ENCODE data around the gene SMIM36.
A peak's percentile ranks its signal among the peaks of the same experiment; 100 is the strongest.
"Not testable (repeated sequence)": the region's sequence is repeated elsewhere in the genome, so short reads cannot be mapped to it uniquely, and the experiment has no call there.

SMIM36 gene

GRCh38 chr17:55423535-55423934, 87.7 kb downstream of the SMIM36 start:
- Histone ChIP-seq H3K27me3 (ENCODE audit: insufficient read depth, low read length) (no peaks in the 10 kb centered on the region), H3K4me3 (ENCODE audit: low read depth, low read length) (no peak overlapping the region), H3K27ac (ENCODE audit: low read depth, low read length) (no peak overlapping the region), H3K4me1 (ENCODE audit: control insufficient read depth, insufficient read depth, low read length, unreplicated experiment) (peaks cover 25% of the 10 kb centered on the region), H3K36me3 (ENCODE audit: insufficient read depth, low read length) (0 out of 2 replicates have a peak, but pooled peaks cover 9% of the 10 kb centered on the region), H2AFZ (ENCODE audit: low read length, unreplicated experiment) (no peak overlapping the region), H3K79me2 (ENCODE audit: control insufficient read depth, insufficient read depth, low read length, unreplicated experiment) (peaks cover 29% of the 10 kb centered on the region)

- peaks cover 35% of the 10 kb centered on the region for H3K79me2 ChIP-seq (ENCODE audit: control insufficient read depth, insufficient read depth, low read length, unreplicated experiment)
- H2AFZ ChIP-seq (ENCODE audit: low read length, unreplicated experiment); H3K27me3 ChIP-seq (ENCODE audit: insufficient read depth, low read length); H3K4me3 ChIP-seq (ENCODE audit: low read depth, low read length); H3K27ac ChIP-seq (ENCODE audit: low read depth, low read length): not testable (repeated sequence)
- peaks cover 25% of the 10 kb centered on the region for H3K4me1 ChIP-seq (ENCODE audit: control insufficient read depth, insufficient read depth, low read length, unreplicated experiment)
- 0 out of 2 replicates have a peak, but pooled peaks cover 11% of the 10 kb centered on the region for H3K36me3 ChIP-seq (ENCODE audit: insufficient read depth, low read length)
Observed at GRCh38 chr17:55422828-55423164, 88.5 kb downstream of the SMIM36 start.

GRCh38 chr17:55421179-55421934, 89.9 kb downstream of the SMIM36 start, which contains the start of gene MMD:
Gene MMD, minus strand, starts transcription at chr17:55421835. Its CDS starts 140 bp downstream, at chr17:55421695.
- no peaks in the 10 kb centered on the region for H3K27me3 ChIP-seq (ENCODE audit: insufficient read depth, low read length)
- peak within 1 kb of the TSS; percentile 45; the same call in 1 of the 2 replicates for H3K27ac ChIP-seq (ENCODE audit: low read depth, low read length)
- peak within 1 kb of the TSS; percentile 73 for H2AFZ ChIP-seq (ENCODE audit: low read length, unreplicated experiment)

GRCh38 chr17:55420776-55421178, 90.5 kb downstream of the SMIM36 start:
- H3K4me1 ChIP-seq (ENCODE audit: control insufficient read depth, insufficient read depth, low read length, unreplicated experiment), result peaks cover 9% of the 10 kb centered on the region
- H3K27ac ChIP-seq (ENCODE audit: low read depth, low read length), result peak overlapping the region; percentile 45; the same call in 1 of the 2 replicates
- H3K4me3 ChIP-seq (ENCODE audit: low read depth, low read length), result peak overlapping the region; percentile 84
- H3K79me2 ChIP-seq (ENCODE audit: control insufficient read depth, insufficient read depth, low read length, unreplicated experiment), result peaks cover 51% of the 10 kb centered on the region
- H3K36me3 ChIP-seq (ENCODE audit: insufficient read depth, low read length), result 0 out of 2 replicates have a peak, but pooled peaks cover 11% of the 10 kb centered on the region
- no peaks in the 10 kb centered on the region for H3K27me3 ChIP-seq (ENCODE audit: insufficient read depth, low read length)
- H2AFZ ChIP-seq (ENCODE audit: low read length, unreplicated experiment), result peak overlapping the region; percentile 73

More at GRCh38 chr17:55421179-55421934, 89.9 kb downstream of the SMIM36 start, which contains the start of gene MMD:
- Histone ChIP-seq H3K36me3 (ENCODE audit: insufficient read depth, low read length) (0 out of 2 replicates have a peak, but pooled peaks cover 11% of the 10 kb centered on the region), H3K4me1 (ENCODE audit: control insufficient read depth, insufficient read depth, low read length, unreplicated experiment) (peaks cover 11% of the 10 kb centered on the region), H3K4me3 (ENCODE audit: low read depth, low read length) (peak within 1 kb of the TSS; percentile 84), H3K79me2 (ENCODE audit: control insufficient read depth, insufficient read depth, low read length, unreplicated experiment) (peaks cover 45% of the 10 kb centered on the region)

- Histone ChIP-seq H3K4me1 (ENCODE audit: control insufficient read depth, insufficient read depth, low read length, unreplicated experiment) (peaks cover 9% of the 10 kb centered on the region), H3K36me3 (ENCODE audit: insufficient read depth, low read length) (0 out of 2 replicates have a peak, but pooled peaks cover 11% of the 10 kb centered on the region), H3K4me3 (ENCODE audit: low read depth, low read length) (peak overlapping the region; percentile 84), H2AFZ (ENCODE audit: low read length, unreplicated experiment) (no peak overlapping the region), H3K27ac (ENCODE audit: low read depth, low read length) (no peak overlapping the region), H3K27me3 (ENCODE audit: insufficient read depth, low read length) (no peaks in the 10 kb centered on the region), H3K79me2 (ENCODE audit: control insufficient read depth, insufficient read depth, low read length, unreplicated experiment) (peaks cover 54% of the 10 kb centered on the region)
Observed at GRCh38 chr17:55420067-55420775, 91.0 kb downstream of the SMIM36 start.

GRCh38 chr17:55418369-55419268, 92.6 kb downstream of the SMIM36 start:
- Histone ChIP-seq H3K27ac (ENCODE audit: low read depth, low read length) (no peak overlapping the region), H2AFZ (ENCODE audit: low read length, unreplicated experiment) (no peak overlapping the region), H3K4me3 (ENCODE audit: low read depth, low read length) (peak overlapping the region; percentile 84; the same call in 1 of the 2 replicates), H3K27me3 (ENCODE audit: insufficient read depth, low read length) (no peaks in the 10 kb centered on the region), H3K36me3 (ENCODE audit: insufficient read depth, low read length) (peaks cover 17% of the 10 kb centered on the region; the same call in 1 of the 2 replicates), H3K4me1 (ENCODE audit: control insufficient read depth, insufficient read depth, low read length, unreplicated experiment) (peaks cover 9% of the 10 kb centered on the region), H3K79me2 (ENCODE audit: control insufficient read depth, insufficient read depth, low read length, unreplicated experiment) (peaks cover 66% of the 10 kb centered on the region)

GRCh38 chr17:55417411-55418268, 93.6 kb downstream of the SMIM36 start:
- Histone ChIP-seq H3K36me3 (ENCODE audit: insufficient read depth, low read length) (peaks cover 23% of the 10 kb centered on the region), H2AFZ (ENCODE audit: low read length, unreplicated experiment) (no peak overlapping the region), H3K27me3 (ENCODE audit: insufficient read depth, low read length) (no peaks in the 10 kb centered on the region), H3K4me1 (ENCODE audit: control insufficient read depth, insufficient read depth, low read length, unreplicated experiment) (peaks cover 9% of the 10 kb centered on the region), H3K27ac (ENCODE audit: low read depth, low read length) (no peak overlapping the region), H3K4me3 (ENCODE audit: low read depth, low read length) (no peak overlapping the region), H3K79me2 (ENCODE audit: control insufficient read depth, insufficient read depth, low read length, unreplicated experiment) (peaks cover 66% of the 10 kb centered on the region)

- H3K36me3 ChIP-seq (ENCODE audit: insufficient read depth, low read length), result peaks cover 32% of the 10 kb centered on the region
- no peak overlapping the region for H2AFZ ChIP-seq (ENCODE audit: low read length, unreplicated experiment)
- H3K79me2 ChIP-seq (ENCODE audit: control insufficient read depth, insufficient read depth, low read length, unreplicated experiment), result peaks cover 66% of the 10 kb centered on the region
- peaks cover 13% of the 10 kb centered on the region for H3K4me1 ChIP-seq (ENCODE audit: control insufficient read depth, insufficient read depth, low read length, unreplicated experiment)
- no peak overlapping the region for H3K4me3 ChIP-seq (ENCODE audit: low read depth, low read length)
- no peak overlapping the region; the same call in 1 of the 2 replicates for H3K27ac ChIP-seq (ENCODE audit: low read depth, low read length)
- H3K27me3 ChIP-seq (ENCODE audit: insufficient read depth, low read length), result no peaks in the 10 kb centered on the region
Observed at GRCh38 chr17:55416470-55417052, 94.7 kb downstream of the SMIM36 start.

GRCh38 chr17:55416000-55416399, 95.3 kb downstream of the SMIM36 start:
- no peak overlapping the region for H3K27ac ChIP-seq (ENCODE audit: low read depth, low read length)
- no peak overlapping the region for H3K4me3 ChIP-seq (ENCODE audit: low read depth, low read length)
- no peak overlapping the region for H2AFZ ChIP-seq (ENCODE audit: low read length, unreplicated experiment)
- H3K36me3 ChIP-seq (ENCODE audit: insufficient read depth, low read length), result peaks cover 32% of the 10 kb centered on the region
- H3K4me1 ChIP-seq (ENCODE audit: control insufficient read depth, insufficient read depth, low read length, unreplicated experiment), result peaks cover 17% of the 10 kb centered on the region
- peaks cover 61% of the 10 kb centered on the region for H3K79me2 ChIP-seq (ENCODE audit: control insufficient read depth, insufficient read depth, low read length, unreplicated experiment)
- H3K27me3 ChIP-seq (ENCODE audit: insufficient read depth, low read length), result no peaks in the 10 kb centered on the region

Data from ACC112 (cell line).